Measurements from ENCODE around the gene STX2. TPM values are rescaled to one million over a fixed set of nuclear protein-coding genes. Genes with fewer than 3 reads are reported as not detected.
A peak's percentile ranks its signal among the peaks of the same experiment; 100 is the strongest.
"Not testable (repeated sequence)": the region's sequence is repeated elsewhere in the genome, so short reads cannot be mapped to it uniquely, and the experiment has no call there.

STX2 gene
- total RNA-seq, 1 donor from 2014 or later: 11.4 TPM

GRCh38 chr12:130783110-130783715, 55.8 kb downstream of the STX2 start:
- intact Hi-C loops (cut with DNase I): no loop called here
- DNase-seq: no peak
- ATAC-seq (ENCODE audit: poor library complexity): no peak

- ATAC-seq (ENCODE audit: poor library complexity); intact Hi-C loops (cut with DNase I); DNase-seq: not testable (repeated sequence)
Observed at GRCh38 chr12:130782245-130782644, 56.8 kb downstream of the STX2 start.

- no peak for DNase-seq
Observed at GRCh38 chr12:130780880-130781575, 58.0 kb downstream of the STX2 start.

DNA sequence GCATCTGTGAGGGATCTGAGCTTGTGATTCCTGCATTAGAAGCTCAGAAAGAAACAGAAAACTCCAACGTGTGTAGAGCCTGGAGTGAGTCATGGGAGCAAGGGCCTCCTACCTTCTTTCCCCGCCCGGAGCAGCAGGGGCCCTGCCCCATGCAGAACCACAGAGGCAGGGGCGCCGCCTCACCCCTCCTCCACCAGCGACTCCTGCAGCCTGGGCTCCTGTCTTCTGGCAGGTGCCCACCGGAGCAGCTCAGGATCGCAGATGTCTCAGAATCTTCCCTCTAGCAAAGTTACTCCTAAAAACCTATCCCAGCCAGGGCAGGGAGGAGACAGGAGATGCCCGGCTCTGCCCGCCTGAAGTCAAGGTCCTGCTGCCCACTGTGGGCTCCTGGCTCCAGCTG, 58.7 kb downstream of the STX2 start:
- intact Hi-C loops (cut with DNase I): no loop called here
- ATAC-seq (ENCODE audit: poor library complexity): no peak
- DNase-seq: no peak

More at GRCh38 chr12:130780880-130781575, 58.0 kb downstream of the STX2 start:
- no peak for ATAC-seq (ENCODE audit: poor library complexity)
- intact Hi-C loops (cut with DNase I): no loop called here

- intact Hi-C loops (cut with DNase I): no loop called here
- ATAC-seq (ENCODE audit: poor library complexity): no peak
- DNase-seq: no peak
Observed at GRCh38 chr12:130778776-130779175, 60.3 kb downstream of the STX2 start.

- no peak for DNase-seq
- no peak for ATAC-seq (ENCODE audit: poor library complexity)
- intact Hi-C loops (cut with DNase I): no loop called here
Observed at GRCh38 chr12:130776857-130777339, 62.2 kb downstream of the STX2 start.

DNA sequence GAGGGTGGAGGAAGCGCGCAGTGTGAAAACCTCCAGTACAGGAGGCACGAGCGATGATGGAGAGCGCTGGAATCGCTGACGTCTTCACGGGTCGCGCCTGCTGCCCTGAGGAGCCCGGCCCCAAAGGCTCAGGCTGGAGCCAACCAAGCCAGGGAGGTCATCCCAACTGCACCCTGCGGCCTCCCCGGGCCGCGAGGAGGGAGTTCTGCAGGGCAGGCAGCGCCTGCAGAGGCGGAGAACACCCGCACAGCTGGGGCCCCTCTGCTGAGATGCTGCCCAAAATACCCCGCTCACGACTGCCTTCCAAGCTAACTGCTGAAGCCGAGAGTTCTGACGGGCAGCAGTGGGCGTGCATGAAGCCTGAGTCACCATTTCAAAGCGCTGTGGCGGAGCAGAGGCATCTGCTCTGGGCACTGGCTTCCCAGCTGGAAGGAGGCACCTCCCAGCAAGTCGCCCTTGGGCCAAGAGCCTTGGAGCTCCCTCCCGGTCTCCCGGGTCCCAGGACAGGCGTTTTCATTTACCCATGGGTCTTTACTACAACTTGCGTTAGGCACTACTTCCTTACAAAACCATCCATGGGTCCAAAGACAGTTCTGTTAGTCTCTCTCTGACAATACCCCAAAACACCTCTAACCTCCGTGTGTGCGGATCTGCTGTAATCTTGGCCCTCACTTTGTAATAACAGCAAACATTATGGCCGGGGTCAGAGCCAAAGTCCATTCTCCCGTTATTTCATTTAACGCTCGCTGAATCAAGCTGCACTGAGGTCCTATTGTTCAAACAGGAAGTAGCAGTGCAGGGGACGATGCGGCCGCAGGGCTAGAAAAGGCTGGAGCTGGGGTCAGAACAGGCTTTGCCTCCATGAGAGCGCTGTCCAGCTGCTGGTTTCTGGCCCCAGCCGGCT, 62.8 kb downstream of the STX2 start:
- ATAC-seq (ENCODE audit: poor library complexity) (peak; percentile 73), DNase-seq (peak; percentile 55)
- intact Hi-C loops (cut with DNase I): no loop called here

DNA sequence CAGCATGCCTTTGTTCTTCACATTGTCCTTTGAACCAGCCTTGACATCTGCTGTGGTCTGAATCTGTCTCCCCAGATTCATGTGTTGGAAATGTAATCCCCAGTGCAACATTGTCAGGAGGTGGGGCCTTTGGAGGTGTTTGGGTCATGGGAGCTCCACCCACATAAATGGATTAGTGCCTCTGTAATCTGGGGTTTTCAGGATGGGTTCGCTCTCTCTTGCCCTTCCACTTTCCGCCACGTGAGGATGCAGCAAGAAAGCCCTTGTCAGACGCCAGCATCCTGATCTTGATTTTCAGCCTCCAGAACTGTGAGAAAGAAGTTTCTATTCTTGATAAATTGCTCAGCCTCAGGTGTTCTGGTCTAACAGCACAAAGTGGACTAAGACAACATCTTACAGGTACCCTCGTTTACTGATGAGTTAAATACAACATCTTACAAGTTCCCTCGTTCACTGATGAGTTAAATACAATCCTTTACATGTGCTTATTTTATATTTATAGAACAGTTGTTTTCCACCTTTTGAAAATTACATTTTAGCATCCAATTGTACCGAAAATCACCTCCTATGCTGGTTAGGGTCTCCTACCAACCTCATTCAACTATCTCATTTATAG, 68.5 kb downstream of the STX2 start:
- DNase-seq: no peak
- intact Hi-C loops (cut with DNase I): no loop called here
- no peak for ATAC-seq (ENCODE audit: poor library complexity)

- intact Hi-C loops (cut with DNase I): no loop called here
- no peak for DNase-seq
- no peak for ATAC-seq (ENCODE audit: poor library complexity)
Observed at GRCh38 chr12:130768120-130768519, 70.9 kb downstream of the STX2 start.

GRCh38 chr12:130766470-130766869, 72.6 kb downstream of the STX2 start:
- DNase-seq: no peak
- intact Hi-C loops (cut with DNase I): no loop called here
- ATAC-seq (ENCODE audit: poor library complexity): no peak

DNA sequence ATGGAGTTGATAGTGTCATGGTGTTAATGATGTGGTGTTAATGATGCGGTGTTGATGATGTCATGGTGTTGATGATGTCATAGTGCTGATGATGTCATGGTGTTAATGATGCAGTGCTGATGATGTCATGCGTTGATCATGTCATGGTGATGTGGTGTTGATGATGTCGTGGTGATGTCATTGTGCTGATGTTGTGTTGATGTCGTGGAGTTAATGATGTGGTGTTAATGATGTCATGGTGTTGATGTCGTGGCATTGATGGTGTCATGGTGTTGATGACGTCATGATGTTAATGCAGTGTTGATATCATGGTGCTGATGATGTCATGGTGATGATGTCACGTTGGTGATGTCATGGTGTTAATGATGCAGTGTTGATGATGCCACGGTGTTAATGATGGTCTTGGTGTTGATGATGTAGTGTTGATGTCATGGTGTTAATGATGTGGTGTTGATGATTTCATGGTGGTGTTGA, 73.8 kb downstream of the STX2 start:
- intact Hi-C loops (cut with DNase I): no loop called here
- ATAC-seq (ENCODE audit: poor library complexity): no peak

GRCh38 chr12:130764475-130765185, 74.4 kb downstream of the STX2 start:
- intact Hi-C loops (cut with DNase I): no loop called here
- ATAC-seq (ENCODE audit: poor library complexity) (no peak), DNase-seq (no peak)

More for the DNA sequence above, 73.8 kb downstream of the STX2 start:
- DNase-seq: no peak

DNA sequence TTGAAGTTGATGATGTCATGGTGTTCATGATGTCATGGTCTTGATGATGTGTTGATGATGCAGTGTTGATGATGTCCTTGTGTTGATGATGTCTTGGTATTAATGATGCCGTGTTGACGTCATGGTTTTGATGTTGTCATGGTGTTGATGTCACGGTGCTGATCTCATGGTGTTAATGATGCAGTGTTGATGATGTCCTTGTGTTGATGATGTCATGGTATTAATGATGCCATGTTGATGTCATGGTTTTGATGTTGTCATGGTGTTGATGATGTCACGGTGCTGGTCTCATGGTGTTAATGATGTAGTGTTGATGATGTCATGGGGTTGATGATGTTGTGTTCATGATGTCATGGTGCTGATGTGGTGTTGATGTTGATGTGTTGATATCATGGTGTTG, 75.0 kb downstream of the STX2 start:
- no peak for ATAC-seq (ENCODE audit: poor library complexity)
- DNase-seq: no peak
- intact Hi-C loops (cut with DNase I): no loop called here

DNA sequence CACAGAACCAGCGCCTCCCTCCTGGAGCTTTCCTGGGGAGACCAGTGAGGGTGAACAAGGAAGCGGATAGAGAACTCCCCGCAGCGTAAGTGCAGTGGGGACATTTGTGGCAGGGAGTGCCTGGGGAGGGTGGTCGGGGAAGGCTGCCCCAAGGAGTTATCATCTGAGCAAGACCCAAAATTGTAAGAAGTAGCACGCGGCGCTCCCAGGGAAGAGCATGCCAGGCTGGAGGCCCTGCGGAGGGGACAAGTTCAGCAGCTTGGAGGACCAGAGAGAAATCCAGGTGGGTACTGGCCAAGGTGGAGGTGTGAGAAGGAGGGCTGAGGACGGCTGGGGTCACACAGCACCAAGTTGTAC, 76.8 kb downstream of the STX2 start:
- intact Hi-C loops (cut with DNase I): no loop called here
- DNase-seq: no peak
- ATAC-seq (ENCODE audit: poor library complexity): no peak

- intact Hi-C loops (cut with DNase I): no loop called here
- DNase-seq: no peak
- peak; percentile 69 for ATAC-seq (ENCODE audit: poor library complexity)
Observed at GRCh38 chr12:130761537-130762318, 77.3 kb downstream of the STX2 start.

- intact Hi-C loops (cut with DNase I): no loop called here
- DNase-seq (no peak), ATAC-seq (ENCODE audit: poor library complexity) (no peak)
Observed at GRCh38 chr12:130754234-130754901, 84.7 kb downstream of the STX2 start.

DNA sequence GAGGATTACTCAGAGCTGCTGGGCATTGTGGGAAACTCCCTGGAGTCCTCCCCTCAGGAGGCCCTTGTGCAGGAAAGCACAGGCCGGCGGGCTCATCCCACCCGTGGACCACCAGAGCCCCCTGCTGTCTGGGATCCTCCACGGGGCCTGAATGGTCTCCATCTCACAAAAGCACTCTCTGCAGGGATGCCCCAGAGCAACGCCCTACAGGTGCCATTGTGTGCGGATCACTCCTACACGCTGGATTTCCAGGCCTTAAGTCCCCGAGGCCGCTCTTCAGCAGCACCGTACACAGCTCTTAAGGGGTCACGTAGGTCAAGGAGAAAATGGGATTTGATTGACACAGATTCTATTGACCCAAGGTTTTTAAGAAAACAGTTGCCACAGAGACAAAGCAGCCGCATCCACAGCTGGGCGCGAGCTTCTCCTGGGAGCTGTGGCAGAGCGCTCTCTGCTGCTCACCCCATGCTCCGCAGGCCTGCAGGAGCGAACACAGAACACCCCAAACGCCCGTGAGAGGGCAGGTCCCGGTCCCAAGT, 86.3 kb downstream of the STX2 start:
- intact Hi-C loops (cut with DNase I): no loop called here
- no peak for DNase-seq
- no peak for ATAC-seq (ENCODE audit: poor library complexity)

Data from Right ventricle myocardium superior (tissue), 1 donor.